HepG2 (cell line): ENCODE measurements around the gene TRIM49D2.
"Not testable (repeated sequence)": the region's sequence is repeated elsewhere in the genome, so short reads cannot be mapped to it uniquely, and the experiment has no call there.

Experiments
- GATA4 ChIP-seq: sonication (generic); IDR thresholded peaks from 2 replicates; pipeline ENCODE4 v1.6.1; 2016; ENCODE audit warnings: antibody characterized with exemption, low read depth, borderline replicate concordance
- STAG1 ChIP-seq: sonication (generic); formaldehyde crosslinking; IDR thresholded peaks from 2 replicates; pipeline ENCODE4 v1.4.0; 2020; ENCODE audit warnings: missing genetic modification reagents
- ZNF782 ChIP-seq: sonication (generic); formaldehyde crosslinking; IDR thresholded peaks from 2 replicates; pipeline ENCODE4 v1.4.0; 2020; ENCODE audit warnings: missing genetic modification reagents, mild to moderate bottlenecking, borderline replicate concordance
- ZZZ3 ChIP-seq: sonication (generic); formaldehyde crosslinking; IDR thresholded peaks from 2 replicates; pipeline ENCODE4 v1.4.0; 2020; ENCODE audit warnings: missing genetic modification reagents, mild to moderate bottlenecking, borderline replicate concordance

DNA sequence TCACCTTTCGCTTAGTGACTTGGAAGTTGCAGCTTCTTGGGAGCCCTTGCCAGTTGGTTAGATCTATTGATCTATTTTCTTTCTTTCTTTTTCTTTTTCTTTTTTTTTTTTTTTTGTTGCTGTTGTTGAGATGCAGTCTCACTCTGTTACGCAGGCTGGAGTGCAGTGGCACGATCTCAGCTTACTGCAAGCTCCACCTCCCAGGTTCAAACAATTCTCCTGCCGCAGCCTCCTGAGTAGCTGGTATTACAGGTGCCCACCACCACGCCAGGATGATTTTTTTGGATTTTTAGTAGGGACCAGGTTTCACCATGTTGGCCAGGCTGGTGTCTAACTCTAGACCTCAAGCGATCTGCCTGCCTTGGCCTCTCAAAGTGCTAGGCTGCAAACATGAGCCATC, 46.4 kb upstream of the TRIM49D2 start:
- TF ChIP-seq STAG1 (CRISPR knock-in tag); GATA4; ZZZ3 (CRISPR knock-in tag); ZNF782 (CRISPR knock-in tag): not testable (repeated sequence)
